ENCODE data around the gene MYCL. TPM values are rescaled to one million over a fixed set of nuclear protein-coding genes. Genes with fewer than 3 reads are reported as not detected.

MYCL gene
- total RNA-seq, 2 donors from 2014 or later: 0.33 to 0.36 TPM

GRCh38 chr1:39905172-39905571, 3.5 kb upstream of the MYCL start:
- peaks cover 0 to 3% of the 10 kb centered on the region in 2 donors for H3K4me1 Mint-ChIP-seq (ENCODE audit: low read depth in 2 of 2)
- no peak overlapping the region for H3K27ac Mint-ChIP-seq
- no peak overlapping the region for H3K4me3 Mint-ChIP-seq
- ATAC-seq: no peak
- H3K9me3 Mint-ChIP-seq: no peaks in the 10 kb centered on the region
- peaks cover 12% of the 10 kb centered on the region for H3K36me3 Mint-ChIP-seq
- DNase-seq (ENCODE audit: low spot score): no peak
- peaks cover 37 to 43% of the 10 kb centered on the region in 2 donors for H3K27me3 Mint-ChIP-seq

- peak overlapping the region; percentile 45 for H3K4me3 Mint-ChIP-seq
- no peaks in the 10 kb centered on the region for H3K9me3 Mint-ChIP-seq
- H3K27ac Mint-ChIP-seq: no peak overlapping the region
- ATAC-seq (no peak), DNase-seq (ENCODE audit: low spot score) (no peak)
- peaks cover 0 to 5% of the 10 kb centered on the region in 2 donors for H3K4me1 Mint-ChIP-seq (ENCODE audit: low read depth in 2 of 2)
- H3K36me3 Mint-ChIP-seq: no peaks in the 10 kb centered on the region
- H3K27me3 Mint-ChIP-seq: peaks cover 45 to 48% of the 10 kb centered on the region in 2 donors
These were observed 717 bp upstream of the MYCL start for GRCh38 chr1:39902460-39902807.

- peak in 1 of 2 donors; percentile 41 for ATAC-seq
- H3K27ac Mint-ChIP-seq: no peak overlapping the region
- DNase-seq (ENCODE audit: low spot score): no peak
These were observed 328 bp downstream of the MYCL start for GRCh38 chr1:39901464-39901713.

GRCh38 chr1:39900662-39901463, 854 bp downstream of the MYCL start:
- peaks cover 39 to 46% of the 10 kb centered on the region in 2 donors for H3K27me3 Mint-ChIP-seq
- peaks cover 0 to 4% of the 10 kb centered on the region in 2 donors for H3K4me1 Mint-ChIP-seq (ENCODE audit: low read depth in 2 of 2)
- peak in 1 of 2 donors; percentile 47 for ATAC-seq
- H3K27ac Mint-ChIP-seq: no peak overlapping the region
- H3K36me3 Mint-ChIP-seq: no peaks in the 10 kb centered on the region
- H3K4me3 Mint-ChIP-seq: no peak overlapping the region
- no peak for DNase-seq (ENCODE audit: low spot score)
- H3K9me3 Mint-ChIP-seq: no peaks in the 10 kb centered on the region

More at GRCh38 chr1:39901464-39901713, 328 bp downstream of the MYCL start:
- H3K4me1 Mint-ChIP-seq (ENCODE audit: low read depth in 2 of 2): peaks cover 0 to 4% of the 10 kb centered on the region in 2 donors
- H3K4me3 Mint-ChIP-seq: no peak overlapping the region
- no peaks in the 10 kb centered on the region for H3K9me3 Mint-ChIP-seq
- H3K27me3 Mint-ChIP-seq: peaks cover 41 to 46% of the 10 kb centered on the region in 2 donors
- no peaks in the 10 kb centered on the region for H3K36me3 Mint-ChIP-seq

GRCh38 chr1:39899611-39900538, 1.8 kb downstream of the MYCL start:
- ATAC-seq: no peak
- peak overlapping the region; percentile 57 for H3K4me3 Mint-ChIP-seq

GRCh38 chr1:39898648-39899603, 2.8 kb downstream of the MYCL start:
- H3K36me3 Mint-ChIP-seq: no peaks in the 10 kb centered on the region
- H3K4me1 Mint-ChIP-seq (ENCODE audit: low read depth in 2 of 2): peaks cover 0 to 4% of the 10 kb centered on the region in 2 donors
- H3K4me3 Mint-ChIP-seq: no peak overlapping the region
- DNase-seq (ENCODE audit: low spot score): no peak
- H3K27ac Mint-ChIP-seq: no peak overlapping the region
- H3K27me3 Mint-ChIP-seq: peaks cover 34 to 51% of the 10 kb centered on the region in 2 donors
- no peaks in the 10 kb centered on the region for H3K9me3 Mint-ChIP-seq
- no peak for ATAC-seq

More at GRCh38 chr1:39899611-39900538, 1.8 kb downstream of the MYCL start:
- no peak for DNase-seq (ENCODE audit: low spot score)
- Mint-ChIP-seq H3K27ac (no peak overlapping the region), H3K4me1 (ENCODE audit: low read depth in 2 of 2) (peaks cover 0 to 4% of the 10 kb centered on the region in 2 donors), H3K9me3 (no peaks in the 10 kb centered on the region), H3K36me3 (no peaks in the 10 kb centered on the region), H3K27me3 (peaks cover 35 to 46% of the 10 kb centered on the region in 2 donors)

GRCh38 chr1:39898191-39898590, 3.5 kb downstream of the MYCL start:
- no peak overlapping the region for H3K4me3 Mint-ChIP-seq
- DNase-seq (ENCODE audit: low spot score) (no peak), ATAC-seq (no peak)
- H3K27me3 Mint-ChIP-seq: peaks cover 37 to 55% of the 10 kb centered on the region in 2 donors
- H3K4me1 Mint-ChIP-seq (ENCODE audit: low read depth in 2 of 2): peaks cover 0 to 4% of the 10 kb centered on the region in 2 donors
- H3K27ac Mint-ChIP-seq: no peak overlapping the region
- H3K36me3 Mint-ChIP-seq: no peaks in the 10 kb centered on the region
- no peaks in the 10 kb centered on the region for H3K9me3 Mint-ChIP-seq

GRCh38 chr1:39896909-39897685, 4.6 kb downstream of the MYCL start:
- peaks cover 0 to 4% of the 10 kb centered on the region in 2 donors for H3K4me1 Mint-ChIP-seq (ENCODE audit: low read depth in 2 of 2)

GRCh38 chr1:39895731-39896480, 5.8 kb downstream of the MYCL start:
- no peak for DNase-seq (ENCODE audit: low spot score)
- Mint-ChIP-seq H3K4me3 (no peak overlapping the region), H3K9me3 (no peaks in the 10 kb centered on the region), H3K27ac (no peak overlapping the region), H3K36me3 (no peaks in the 10 kb centered on the region), H3K27me3 (peaks cover 39 to 55% of the 10 kb centered on the region in 2 donors), H3K4me1 (ENCODE audit: low read depth in 2 of 2) (peaks cover 0 to 4% of the 10 kb centered on the region in 2 donors)
- ATAC-seq: no peak

More at GRCh38 chr1:39896909-39897685, 4.6 kb downstream of the MYCL start:
- Mint-ChIP-seq H3K4me3 (no peak overlapping the region), H3K27me3 (peaks cover 39 to 55% of the 10 kb centered on the region in 2 donors), H3K27ac (no peak overlapping the region), H3K36me3 (no peaks in the 10 kb centered on the region), H3K9me3 (no peaks in the 10 kb centered on the region)
- no peak for ATAC-seq
- DNase-seq (ENCODE audit: low spot score): no peak

- Mint-ChIP-seq H3K4me1 (ENCODE audit: low read depth in 2 of 2) (peaks cover 0 to 2% of the 10 kb centered on the region in 2 donors), H3K27ac (no peak overlapping the region), H3K36me3 (no peaks in the 10 kb centered on the region), H3K27me3 (peaks cover 39 to 57% of the 10 kb centered on the region in 2 donors), H3K9me3 (no peaks in the 10 kb centered on the region), H3K4me3 (no peak overlapping the region)
- DNase-seq (ENCODE audit: low spot score) (no peak), ATAC-seq (no peak)
These were observed 6.7 kb downstream of the MYCL start for GRCh38 chr1:39894884-39895495.

- ATAC-seq (no peak), DNase-seq (ENCODE audit: low spot score) (no peak)
- no peaks in the 10 kb centered on the region for H3K9me3 Mint-ChIP-seq
- H3K4me1 Mint-ChIP-seq (ENCODE audit: low read depth in 2 of 2): no peaks in the 10 kb centered on the region
- H3K27ac Mint-ChIP-seq: no peak overlapping the region
- no peak overlapping the region for H3K4me3 Mint-ChIP-seq
- peaks cover 28 to 43% of the 10 kb centered on the region in 2 donors for H3K27me3 Mint-ChIP-seq
- no peaks in the 10 kb centered on the region for H3K36me3 Mint-ChIP-seq
These were observed 8.8 kb downstream of the MYCL start for GRCh38 chr1:39892601-39893595.
